ENCODE data around the gene CEP55. TPM values are rescaled to one million over a fixed set of nuclear protein-coding genes. Genes with fewer than 3 reads are reported as not detected.
"Not testable (repeated sequence)": the region's sequence is repeated elsewhere in the genome, so short reads cannot be mapped to it uniquely, and the experiment has no call there.

Gene CEP55
- polyA plus RNA-seq, 1 donor (not counting 4 experiments of a cell fraction or from before 2014, with no cell fraction given), result 25.4 TPM

GRCh38 chr10:93535293-93535692 lies 38.9 kb downstream of the CEP55 start:
- H3K4me1 ChIP-seq (ENCODE audit: control insufficient read depth, extremely low read depth, insufficient read depth, low read length), result no peaks in the 10 kb centered on the region
- dilution Hi-C loops (cut with MboI; ENCODE audit: extremely low pct_ligation_motif_present, low sequenced_read_pairs), result no loop called here
- H3K9me3 ChIP-seq (ENCODE audit: control insufficient read depth, low read depth, low read length), result no peaks in the 10 kb centered on the region
- no peaks in the 10 kb centered on the region for H3K79me2 ChIP-seq (ENCODE audit: control insufficient read depth, insufficient read depth, low read length)
- H4K20me1 ChIP-seq (ENCODE audit: control insufficient read depth, extremely low read depth, insufficient read depth, low read length), result no peaks in the 10 kb centered on the region
- H3K4me2 ChIP-seq (ENCODE audit: control insufficient read depth, extremely low read depth, insufficient read depth, low read depth, low read length), result no peak overlapping the region
- no peaks in the 10 kb centered on the region for H3K9me1 ChIP-seq (ENCODE audit: control insufficient read depth, extremely low read depth, insufficient read depth, low read length)
- no peak for FAIRE-seq
- no peak for DNase-seq (ENCODE audit: low read depth, low spot score)
- no peak overlapping the region for H3K4me3 ChIP-seq (ENCODE audit: control insufficient read depth in 2 of 3, extremely low read depth in 1 of 3, insufficient read depth in 2 of 3, low read depth in 1 of 3, low read length in 3 of 3)
- H3K27ac ChIP-seq (ENCODE audit: control insufficient read depth, insufficient read depth, low read length), result no peak overlapping the region
- no peaks in the 10 kb centered on the region for H3K36me3 ChIP-seq (ENCODE audit: control insufficient read depth in 2 of 2, extremely low read depth in 1 of 2, insufficient read depth in 2 of 2, low read length in 2 of 2)
- no peak overlapping the region for H2AFZ ChIP-seq (ENCODE audit: control insufficient read depth, low read length)
- no peak overlapping the region for H3K9ac ChIP-seq (ENCODE audit: control insufficient read depth, extremely low read depth, insufficient read depth, low read length)
- TF ChIP-seq, protein P1, sequence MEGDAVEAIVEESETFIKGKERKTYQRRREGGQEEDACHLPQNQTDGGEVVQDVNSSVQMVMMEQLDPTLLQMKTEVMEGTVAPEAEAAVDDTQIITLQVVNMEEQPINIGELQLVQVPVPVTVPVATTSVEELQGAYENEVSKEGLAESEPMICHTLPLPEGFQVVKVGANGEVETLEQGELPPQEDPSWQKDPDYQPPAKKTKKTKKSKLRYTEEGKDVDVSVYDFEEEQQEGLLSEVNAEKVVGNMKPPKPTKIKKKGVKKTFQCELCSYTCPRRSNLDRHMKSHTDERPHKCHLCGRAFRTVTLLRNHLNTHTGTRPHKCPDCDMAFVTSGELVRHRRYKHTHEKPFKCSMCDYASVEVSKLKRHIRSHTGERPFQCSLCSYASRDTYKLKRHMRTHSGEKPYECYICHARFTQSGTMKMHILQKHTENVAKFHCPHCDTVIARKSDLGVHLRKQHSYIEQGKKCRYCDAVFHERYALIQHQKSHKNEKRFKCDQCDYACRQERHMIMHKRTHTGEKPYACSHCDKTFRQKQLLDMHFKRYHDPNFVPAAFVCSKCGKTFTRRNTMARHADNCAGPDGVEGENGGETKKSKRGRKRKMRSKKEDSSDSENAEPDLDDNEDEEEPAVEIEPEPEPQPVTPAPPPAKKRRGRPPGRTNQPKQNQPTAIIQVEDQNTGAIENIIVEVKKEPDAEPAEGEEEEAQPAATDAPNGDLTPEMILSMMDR (optimal IDR thresholded peaks at IDR 0.05 in 1 of 3, IDR thresholded peaks at IDR 0.05 in 1 of 3, conservative IDR thresholded peaks at IDR 0.05 in 1 of 3; ENCODE audit: extremely low read depth in 1 of 3, insufficient read depth in 2 of 3, low read length in 3 of 3), result no peak
- TF ChIP-seq EZH2 (IDR thresholded peaks at IDR 0.05; ENCODE audit: low read length), result no peak
- H3K27me3 ChIP-seq (ENCODE audit: control insufficient read depth, extremely low read depth, insufficient read depth, low read length), result no peaks in the 10 kb centered on the region

GRCh38 chr10:93540871-93541270 lies 44.5 kb downstream of the CEP55 start:
- H3K79me2 ChIP-seq (ENCODE audit: control insufficient read depth, insufficient read depth, low read length); FAIRE-seq; H3K27me3 ChIP-seq (ENCODE audit: control insufficient read depth, extremely low read depth, insufficient read depth, low read length); H2AFZ ChIP-seq (ENCODE audit: control insufficient read depth, low read length); H3K9ac ChIP-seq (ENCODE audit: control insufficient read depth, extremely low read depth, insufficient read depth, low read length); H3K4me3 ChIP-seq (ENCODE audit: control insufficient read depth in 2 of 3, extremely low read depth in 1 of 3, insufficient read depth in 2 of 3, low read depth in 1 of 3, low read length in 3 of 3); H3K27ac ChIP-seq (ENCODE audit: control insufficient read depth, insufficient read depth, low read length); H3K4me2 ChIP-seq (ENCODE audit: control insufficient read depth, extremely low read depth, insufficient read depth, low read depth, low read length); H3K36me3 ChIP-seq (ENCODE audit: control insufficient read depth in 2 of 2, extremely low read depth in 1 of 2, insufficient read depth in 2 of 2, low read length in 2 of 2); H3K9me3 ChIP-seq (ENCODE audit: control insufficient read depth, low read depth, low read length); DNase-seq (ENCODE audit: low read depth, low spot score); H3K4me1 ChIP-seq (ENCODE audit: control insufficient read depth, extremely low read depth, insufficient read depth, low read length); H4K20me1 ChIP-seq (ENCODE audit: control insufficient read depth, extremely low read depth, insufficient read depth, low read length); dilution Hi-C loops (cut with MboI; ENCODE audit: extremely low pct_ligation_motif_present, low sequenced_read_pairs); H3K9me1 ChIP-seq (ENCODE audit: control insufficient read depth, extremely low read depth, insufficient read depth, low read length): not testable (repeated sequence)

All from keratinocyte (primary cell).